IMR-90 (cell line): ENCODE data around the gene ADM2. TPM values are rescaled to one million over a fixed set of nuclear protein-coding genes. Genes with fewer than 3 reads are reported as not detected.

Source experiments
- ATAC-seq: fragments of 200-7000 bp; cut with Tn5 transposase; 2 replicates; pipeline ENCODE4 v1.9.1; 2020; ENCODE audit warnings: low read depth, mild to moderate bottlenecking, moderate library complexity
- BruUV-seq: library from RNA; stranded (reverse); fragments of 400-500 nt; replicated peaks from 2 replicates; lab custom pipeline; 2021; lab: Mats Ljungman, UMichigan
- CTCF ChIA-PET: fragments of 300-600 bp; formaldehyde crosslinking; extraction: SDS; loops from one replicate; lab custom pipeline; 2021; ENCODE audit warnings: antibody characterized with exemption; lab: Yijun Ruan, JAX
- POLR2A ChIA-PET: fragments of 300-600 bp; sonication (Branson Sonifier 250); formaldehyde crosslinking; loops from one replicate; lab custom pipeline; 2022; ENCODE audit warnings: antibody characterized with exemption; ENCODE audit not compliant: unreplicated experiment; lab: Charles Lee
- DNase-seq: peaks from one replicate; pipeline ENCODE4 v3.0.0; 2013
- H2AFZ ChIP-seq: replicated peaks from 2 replicates; pipeline ENCODE3; 2013; ENCODE audit warnings: low read length, mild to moderate bottlenecking; ENCODE audit not compliant: poor library complexity
- H2AK5ac ChIP-seq: 2 replicates; pipeline ENCODE4 v1.6.1; 2013; ENCODE audit warnings: low read depth, low read length, inconsistent platforms
- H2AK9ac ChIP-seq: replicated peaks from 2 replicates; pipeline ENCODE3; 2013; ENCODE audit warnings: mild to moderate bottlenecking, low read depth, low read length, moderate library complexity; ENCODE audit not compliant: poor library complexity
- H2BK120ac ChIP-seq: 2 replicates; pipeline ENCODE4 v1.6.1; 2013; ENCODE audit warnings: low read depth, low read length, inconsistent platforms
- H2BK15ac ChIP-seq: 3 replicates; pipeline ENCODE4 v1.6.1; 2013; ENCODE audit warnings: low read depth, low read length, inconsistent platforms
- H2BK20ac ChIP-seq: 2 replicates; pipeline ENCODE4 v1.6.1; 2013; ENCODE audit warnings: low read depth, mild to moderate bottlenecking, inconsistent platforms, low read length, moderate library complexity
- H2BK5ac ChIP-seq: 2 replicates; pipeline ENCODE4 v1.6.1; 2013; ENCODE audit warnings: mild to moderate bottlenecking, low read depth, low read length, inconsistent platforms; ENCODE audit not compliant: poor library complexity, severe bottlenecking
- H3K14ac ChIP-seq: replicated peaks from 2 replicates; pipeline ENCODE4 v1.6.1; 2013; ENCODE audit warnings: low read depth, low read length, inconsistent platforms
- H3K18ac ChIP-seq: 2 replicates; pipeline ENCODE4 v1.6.1; 2013; ENCODE audit warnings: low read depth, low read length, control low read depth
- H3K23ac ChIP-seq: 2 replicates; pipeline ENCODE4 v1.6.1; 2013; ENCODE audit warnings: low read depth, low read length, inconsistent platforms
- H3K27ac ChIP-seq: 2 replicates; pipeline ENCODE4 v1.5.1; 2013; ENCODE audit warnings: mild to moderate bottlenecking, control low read depth, low read length; ENCODE audit not compliant: insufficient read depth
- H3K27me3 ChIP-seq: 2 replicates; pipeline ENCODE4 v1.6.1; 2013; ENCODE audit warnings: low read length; ENCODE audit not compliant: control insufficient read depth, insufficient read depth
- H3K36me3 ChIP-seq: 2 replicates; pipeline ENCODE4 v1.6.1; 2013; ENCODE audit warnings: low read length, mixed read lengths; ENCODE audit not compliant: control insufficient read depth, insufficient read depth
- H3K4ac ChIP-seq: 2 replicates; pipeline ENCODE4 v1.6.1; 2013; ENCODE audit warnings: low read depth, low read length, inconsistent platforms
- H3K4me1 ChIP-seq: 2 replicates; pipeline ENCODE4 v1.6.1; 2013; ENCODE audit warnings: low read length, mixed read lengths; ENCODE audit not compliant: control insufficient read depth, insufficient read depth
- H3K4me2 ChIP-seq: 2 replicates; pipeline ENCODE4 v1.6.1; 2013; ENCODE audit warnings: low read depth, mild to moderate bottlenecking, control low read depth, low read length, moderate library complexity
- H3K4me3 ChIP-seq: 2 replicates; pipeline ENCODE4 v1.5.1; 2013; ENCODE audit warnings: low read depth, mild to moderate bottlenecking, control low read depth, low read length, moderate library complexity; ENCODE audit not compliant: insufficient read depth
- H3K56ac ChIP-seq: 2 replicates; pipeline ENCODE4 v1.6.1; 2013; ENCODE audit warnings: low read length, inconsistent platforms; ENCODE audit not compliant: insufficient read depth; ENCODE audit errors: extremely low read depth
- H3K79me1 ChIP-seq, 2 experiments: 2 replicates each; pipeline ENCODE4 v1.6.1; 2013; ENCODE audit warnings: low read length in 2 of 2, inconsistent platforms in 1 of 2, low read depth in 1 of 2
- H3K9ac ChIP-seq: 2 replicates; pipeline ENCODE4 v1.6.1; 2013; ENCODE audit warnings: low read depth, low read length, control low read depth
- H3K9me1 ChIP-seq: 2 replicates; pipeline ENCODE4 v1.6.1; 2013; ENCODE audit warnings: low read length, inconsistent platforms; ENCODE audit not compliant: insufficient read depth
- H3K9me3 ChIP-seq: 2 replicates; pipeline ENCODE4 v1.6.1; 2013; ENCODE audit warnings: low read length; ENCODE audit not compliant: control insufficient read depth, insufficient read depth
- H4K20me1 ChIP-seq: 2 replicates; pipeline ENCODE4 v1.6.1; 2013; ENCODE audit warnings: low read length, inconsistent platforms; ENCODE audit not compliant: insufficient read depth
- H4K5ac ChIP-seq: 2 replicates; pipeline ENCODE4 v1.6.1; 2013; ENCODE audit warnings: mild to moderate bottlenecking, low read depth, low read length, control low read depth
- H4K8ac ChIP-seq, 2 experiments: 2 replicates each; pipeline ENCODE4 v1.6.1; 2013; ENCODE audit warnings: low read depth in 2 of 2, low read length in 2 of 2, control low read depth in 1 of 2, inconsistent platforms in 1 of 2
- H4K91ac ChIP-seq: 2 replicates; pipeline ENCODE4 v1.6.1; 2013; ENCODE audit warnings: low read depth, low read length, inconsistent platforms; ENCODE audit not compliant: insufficient read depth
- BHLHE40 ChIP-seq: fragments of 150-350 bp; IDR thresholded peaks from 2 replicates; pipeline ENCODE4 v1.6.1; 2016; ENCODE audit warnings: mild to moderate bottlenecking, low read depth, low read length
- CEBPB ChIP-seq: IDR thresholded peaks from 2 replicates; pipeline ENCODE4 v1.6.1; 2012; ENCODE audit warnings: low read depth, low read length, improper control_type of control experiment
- CHD1 ChIP-seq: IDR thresholded peaks from 2 replicates; pipeline ENCODE4 v1.6.1; 2012; ENCODE audit warnings: low read depth, low read length, improper control_type of control experiment
- FOS ChIP-seq: fragments of 150-350 bp; IDR thresholded peaks from 2 replicates; pipeline ENCODE4 v1.6.1; 2016; ENCODE audit warnings: low read depth, low read length
- MAFK ChIP-seq: IDR thresholded peaks from 2 replicates; pipeline ENCODE4 v1.6.1; 2012; ENCODE audit warnings: low read depth, low read length, improper control_type of control experiment
- MAZ ChIP-seq: IDR thresholded peaks from 2 replicates; pipeline ENCODE4 v1.6.1; 2012; ENCODE audit warnings: low read depth, mild to moderate bottlenecking, low read length, improper control_type of control experiment, moderate library complexity, borderline replicate concordance
- MXI1 ChIP-seq: IDR thresholded peaks from 2 replicates; pipeline ENCODE4 v1.6.1; 2012; ENCODE audit warnings: low read depth, mild to moderate bottlenecking, low read length, moderate library complexity, borderline replicate concordance
- NFE2L2 ChIP-seq: fragments of 150-350 bp; IDR thresholded peaks from 2 replicates; pipeline ENCODE4 v1.6.1; 2016; ENCODE audit warnings: low read depth, mild to moderate bottlenecking, low read length
- POLR2A ChIP-seq: IDR thresholded peaks from 2 replicates; pipeline ENCODE4 v1.6.1; 2012; ENCODE audit warnings: mild to moderate bottlenecking, low read depth, low read length
- RAD21 ChIP-seq: IDR thresholded peaks from 2 replicates; pipeline ENCODE4 v1.6.1; 2012; ENCODE audit warnings: low read length, improper control_type of control experiment
- RCOR1 ChIP-seq: IDR thresholded peaks from 2 replicates; pipeline ENCODE4 v1.6.1; 2012; ENCODE audit warnings: mild to moderate bottlenecking, low read length, improper control_type of control experiment; ENCODE audit not compliant: insufficient replicate concordance
- RFX5 ChIP-seq: IDR thresholded peaks from 2 replicates; pipeline ENCODE4 v1.8.0; 2012; ENCODE audit warnings: low read depth, mild to moderate bottlenecking, low read length, moderate library complexity
- SMC3 ChIP-seq: fragments of 150-350 bp; IDR thresholded peaks from 2 replicates; pipeline ENCODE4 v1.6.1; 2016; ENCODE audit warnings: low read depth, mild to moderate bottlenecking, antibody characterized with exemption, low read length, moderate library complexity
- WGBS, 2 experiments: methylation state at CpG; one replicate each; pipeline versions ENCODE4 v1.1.5 to v1.1.7; 2013; ENCODE audit warnings: missing lambda C conversion rate in 2 of 2; ENCODE audit not compliant: insufficient read length in 1 of 2; ENCODE audit errors: extremely low coverage in 2 of 2; 5-methylcytosine and 5-hydroxymethylcytosine counted together
- dilution Hi-C: fragments of 300-500 bp; cut with HindIII; formaldehyde crosslinking; loops from one replicate; pipeline ENCODE4 v1.14.3; 2018; ENCODE audit warnings: low sequenced_read_pairs; ENCODE audit not compliant: unreplicated experiment
- in situ Hi-C: fragments of 300-500 bp; cut with MboI; formaldehyde crosslinking; loops from 3 replicates; pipeline ENCODE4 v1.14.3; 2019; ENCODE audit warnings: low sequenced_read_pairs, inconsistent platforms, mixed read lengths
- intact Hi-C: fragments of 100-400 bp; cut with micrococcal nuclease; formaldehyde crosslinking; loops from 2 replicates; pipeline ENCODE4 v1.10.0; 2022
- polyA plus RNA-seq, 3 experiments: library from polyadenylated mRNA; depleted of rRNA; stranded (reverse); fragments of >200 nt; gene quantifications; 2 replicates each; pipeline ENCODE4 v1.2.3, GENCODE V29; 2012; ENCODE audit warnings: low replicate concordance in 1 of 3
- total RNA-seq: library from RNA; depleted of rRNA; stranded (reverse); fragments of >200 nt; gene quantifications from 2 replicates; pipeline ENCODE4 v1.2.3, GENCODE V29; 2012
- TF ChIP-seq, protein P1 (sequence below): conservative IDR thresholded peaks from 2 replicates; pipeline ENCODE4 v1.5.1; 2012; ENCODE audit warnings: mild to moderate bottlenecking, low read depth, low read length, improper control_type of control experiment
- TF ChIP-seq, protein P2 (sequence below): fragments of 150-350 bp; IDR thresholded peaks from 2 replicates; pipeline ENCODE4 v1.6.1; 2017; ENCODE audit warnings: mild to moderate bottlenecking, antibody characterized with exemption, low read length, low read depth
- TF ChIP-seq, protein P3 (sequence below): fragments of 150-350 bp; IDR thresholded peaks from 2 replicates; pipeline ENCODE4 v1.6.1; 2016; ENCODE audit warnings: low read depth, mild to moderate bottlenecking, low read length, moderate library complexity, borderline replicate concordance

ADM2 gene
- total and polyA plus RNA-seq, 2 of the 4 experiments (the other 2 are of a cell fraction): 0.18 to 2.3 TPM

DNA sequence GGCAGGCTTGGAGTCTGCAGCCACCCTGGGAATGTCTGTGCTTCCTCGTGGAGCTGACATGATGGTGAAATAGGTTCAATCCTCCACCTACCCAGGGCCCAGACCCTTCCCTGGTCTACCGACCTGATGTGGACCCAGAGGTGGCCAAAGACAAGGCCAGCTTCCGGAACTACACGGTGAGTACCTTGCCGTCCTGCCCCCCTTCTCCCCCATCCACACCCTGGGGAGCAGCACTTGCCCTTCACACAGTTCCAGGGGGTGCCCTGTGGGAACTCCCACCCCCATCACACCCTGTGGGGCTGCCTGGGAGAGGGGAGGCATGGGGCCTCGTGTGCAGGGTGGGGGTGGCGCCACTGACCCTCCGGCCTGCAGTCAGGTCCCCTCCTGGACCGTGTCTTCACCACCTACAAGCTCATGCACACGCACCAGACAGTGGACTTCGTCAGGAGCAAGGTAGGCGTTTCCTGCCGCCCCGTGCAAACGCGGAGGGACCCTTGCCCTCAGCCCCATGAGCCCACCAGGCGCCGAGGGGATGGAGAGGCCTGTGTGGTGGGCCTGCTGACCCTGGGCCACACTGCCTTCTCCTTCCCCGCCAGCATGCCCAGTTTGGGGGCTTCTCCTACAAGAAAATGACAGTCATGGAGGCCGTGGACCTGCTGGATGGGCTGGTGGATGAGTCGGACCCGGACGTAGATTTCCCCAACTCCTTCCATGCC lies 6.1 kb downstream of the ADM2 start:
- WGBS, 2 experiments: no CpG with 5 or more reads among the region's 23 CpGs
- H3K14ac ChIP-seq: no peak overlapping the region
- no peak overlapping the region for H3K56ac ChIP-seq
- ChIA-PET POLR2A (no interaction called here), CTCF (interaction anchor here (0.5 kb wide), 1 partner anchor 128 kb away, joined by 3 read pairs; no protein-coding TSS in a partner anchor)
- H2BK15ac ChIP-seq: no peak overlapping the region
- H2BK120ac ChIP-seq: no peak overlapping the region
- H2AK5ac ChIP-seq: no peak overlapping the region
- no peak overlapping the region for H3K23ac ChIP-seq
- no peak overlapping the region for H3K4me3 ChIP-seq
- dilution Hi-C loops (no loop called here), in situ Hi-C loops (no loop called here), intact Hi-C loops (no loop called here)
- H3K18ac ChIP-seq: no peak overlapping the region
- H2BK20ac ChIP-seq: no peak overlapping the region
- no peaks in the 10 kb centered on the region for H3K79me1 ChIP-seq
- no peak for DNase-seq
- H3K36me3 ChIP-seq: peaks cover 4% of the 10 kb centered on the region; the same call in 1 of the 2 replicates
- ATAC-seq: no peak
- H3K9ac ChIP-seq: no peak overlapping the region
- no peak overlapping the region for H3K4ac ChIP-seq
- H4K8ac ChIP-seq: no peak overlapping the region
- no peak overlapping the region for H4K5ac ChIP-seq
- H4K20me1 ChIP-seq: no peaks in the 10 kb centered on the region; the same call in 1 of the 2 replicates
- BruUV-seq: no TSS peak
- no peaks in the 10 kb centered on the region for H3K9me1 ChIP-seq
- no peak overlapping the region for H2BK5ac ChIP-seq
- no peak overlapping the region for H4K91ac ChIP-seq
- no peaks in the 10 kb centered on the region for H3K9me3 ChIP-seq
- H3K27ac ChIP-seq: no peak overlapping the region
- no peaks in the 10 kb centered on the region; the same call in 1 of the 2 replicates for H3K27me3 ChIP-seq
- no peak overlapping the region for H3K4me2 ChIP-seq
- no peak overlapping the region for H2AFZ ChIP-seq
- TF ChIP-seq, protein P1, sequence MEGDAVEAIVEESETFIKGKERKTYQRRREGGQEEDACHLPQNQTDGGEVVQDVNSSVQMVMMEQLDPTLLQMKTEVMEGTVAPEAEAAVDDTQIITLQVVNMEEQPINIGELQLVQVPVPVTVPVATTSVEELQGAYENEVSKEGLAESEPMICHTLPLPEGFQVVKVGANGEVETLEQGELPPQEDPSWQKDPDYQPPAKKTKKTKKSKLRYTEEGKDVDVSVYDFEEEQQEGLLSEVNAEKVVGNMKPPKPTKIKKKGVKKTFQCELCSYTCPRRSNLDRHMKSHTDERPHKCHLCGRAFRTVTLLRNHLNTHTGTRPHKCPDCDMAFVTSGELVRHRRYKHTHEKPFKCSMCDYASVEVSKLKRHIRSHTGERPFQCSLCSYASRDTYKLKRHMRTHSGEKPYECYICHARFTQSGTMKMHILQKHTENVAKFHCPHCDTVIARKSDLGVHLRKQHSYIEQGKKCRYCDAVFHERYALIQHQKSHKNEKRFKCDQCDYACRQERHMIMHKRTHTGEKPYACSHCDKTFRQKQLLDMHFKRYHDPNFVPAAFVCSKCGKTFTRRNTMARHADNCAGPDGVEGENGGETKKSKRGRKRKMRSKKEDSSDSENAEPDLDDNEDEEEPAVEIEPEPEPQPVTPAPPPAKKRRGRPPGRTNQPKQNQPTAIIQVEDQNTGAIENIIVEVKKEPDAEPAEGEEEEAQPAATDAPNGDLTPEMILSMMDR: no peak
- TF ChIP-seq CEBPB: no peak
- TF ChIP-seq SMC3: no peak
- TF ChIP-seq CHD1: no peak
- TF ChIP-seq NFE2L2: no peak
- TF ChIP-seq MAZ: no peak
- no peak for TF ChIP-seq POLR2A
- TF ChIP-seq, protein P2, sequence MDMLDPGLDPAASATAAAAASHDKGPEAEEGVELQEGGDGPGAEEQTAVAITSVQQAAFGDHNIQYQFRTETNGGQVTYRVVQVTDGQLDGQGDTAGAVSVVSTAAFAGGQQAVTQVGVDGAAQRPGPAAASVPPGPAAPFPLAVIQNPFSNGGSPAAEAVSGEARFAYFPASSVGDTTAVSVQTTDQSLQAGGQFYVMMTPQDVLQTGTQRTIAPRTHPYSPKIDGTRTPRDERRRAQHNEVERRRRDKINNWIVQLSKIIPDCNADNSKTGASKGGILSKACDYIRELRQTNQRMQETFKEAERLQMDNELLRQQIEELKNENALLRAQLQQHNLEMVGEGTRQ: no peak
- TF ChIP-seq BHLHE40: no peak
- TF ChIP-seq RAD21: no peak
- TF ChIP-seq MXI1: no peak
- TF ChIP-seq FOS: no peak
- no peak for TF ChIP-seq MAFK
- TF ChIP-seq RFX5: no peak
- TF ChIP-seq, protein P3, sequence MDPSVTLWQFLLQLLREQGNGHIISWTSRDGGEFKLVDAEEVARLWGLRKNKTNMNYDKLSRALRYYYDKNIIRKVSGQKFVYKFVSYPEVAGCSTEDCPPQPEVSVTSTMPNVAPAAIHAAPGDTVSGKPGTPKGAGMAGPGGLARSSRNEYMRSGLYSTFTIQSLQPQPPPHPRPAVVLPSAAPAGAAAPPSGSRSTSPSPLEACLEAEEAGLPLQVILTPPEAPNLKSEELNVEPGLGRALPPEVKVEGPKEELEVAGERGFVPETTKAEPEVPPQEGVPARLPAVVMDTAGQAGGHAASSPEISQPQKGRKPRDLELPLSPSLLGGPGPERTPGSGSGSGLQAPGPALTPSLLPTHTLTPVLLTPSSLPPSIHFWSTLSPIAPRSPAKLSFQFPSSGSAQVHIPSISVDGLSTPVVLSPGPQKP: no peak
- TF ChIP-seq RCOR1: no peak
- H2AK9ac ChIP-seq: no peak overlapping the region
- H3K4me1 ChIP-seq: no peaks in the 10 kb centered on the region
